A549 (cell line): ENCODE data around the gene ARPC2.

Experiments used
- CHD4 ChIP-seq: fragments of 200-600 bp; sonication (generic); IDR thresholded peaks from 2 replicates; pipeline ENCODE4 v1.6.1; 2016; ENCODE audit warnings: antibody characterized with exemption, mild to moderate bottlenecking, borderline replicate concordance
- CTCF ChIP-seq: fragments of >200 bp; sonication (Bioruptor Twin); formaldehyde crosslinking; IDR thresholded peaks from 3 replicates; pipeline ENCODE4 v1.5.1; 2016
- KDM1A ChIP-seq: fragments of 200-600 bp; sonication (generic); IDR thresholded peaks from 2 replicates; pipeline ENCODE4 v1.6.1; 2016; ENCODE audit warnings: low read depth, mild to moderate bottlenecking
- NR3C1 ChIP-seq: fragments of >200 bp; sonication (Bioruptor Twin); formaldehyde crosslinking; IDR thresholded peaks from 3 replicates; pipeline ENCODE4 v1.6.1; 2017
- PBX3 ChIP-seq: IDR thresholded peaks from 2 replicates; pipeline ENCODE4 v1.6.1; 2012
- POLR2A ChIP-seq: IDR thresholded peaks from 2 replicates; pipeline ENCODE4 v1.6.1; 2012; ENCODE audit warnings: mild to moderate bottlenecking, low read length
- RAD21 ChIP-seq, 2 experiments: fragments of >200 bp in 1 of 2; sonication (Bioruptor Twin) in 1 of 2; formaldehyde crosslinking in 1 of 2; IDR thresholded peaks in 1 of 2; conservative IDR thresholded peaks in 1 of 2; 2 replicates in 1 of 2; 3 replicates in 1 of 2; pipeline ENCODE4 v1.6.1; 2012 to 2018; ENCODE audit warnings: inconsistent platforms in 1 of 2
- REST ChIP-seq: fragments of 200-600 bp; sonication (generic); IDR thresholded peaks from 2 replicates; pipeline ENCODE4 v1.6.1; 2016; ENCODE audit warnings: antibody characterized with exemption, mild to moderate bottlenecking, moderate library complexity
- RFX5 ChIP-seq: fragments of 450-650 bp; IDR thresholded peaks from 2 replicates; pipeline ENCODE4 v1.7.1; 2014; ENCODE audit warnings: antibody characterized with exemption, mild to moderate bottlenecking, moderate library complexity
- RNF2 ChIP-seq: fragments of 200-600 bp; sonication (generic); IDR thresholded peaks from 2 replicates; pipeline ENCODE4 v1.6.1; 2016; ENCODE audit warnings: low read depth, mild to moderate bottlenecking, antibody characterized with exemption, moderate library complexity, borderline replicate concordance

GRCh38 chr2:218184331-218184730 lies 32.7 kb upstream of the ARPC2 start:
- no peak for TF ChIP-seq CTCF
- no peak for TF ChIP-seq RNF2
- TF ChIP-seq KDM1A = no peak
- TF ChIP-seq RFX5 = no peak
- no peak for TF ChIP-seq PBX3
- TF ChIP-seq CHD4 = no peak
- no peak for TF ChIP-seq NR3C1
- no peak for TF ChIP-seq RAD21 (conservative IDR thresholded peaks at IDR 0.05 in 1 of 2, IDR thresholded peaks at IDR 0.05 in 1 of 2)
- TF ChIP-seq POLR2A = no peak
- TF ChIP-seq REST = no peak
